Testis (tissue), 3 donors: ENCODE results near the gene LRRC45. TPM values are rescaled to one million over a fixed set of nuclear protein-coding genes. Genes with fewer than 3 reads are reported as not detected.

ENCODE experiments used
- DNase-seq: peaks from one replicate; pipeline ENCODE4 v3.0.0-alpha.2; 2019
- H3K27ac ChIP-seq, 2 donors: fragments of 200-600 bp; sonication (generic); one replicate each; pipeline ENCODE4 v1.5.1; 2019
- H3K27me3 ChIP-seq: fragments of 200-600 bp; sonication (generic); one replicate; pipeline ENCODE4 v1.5.1; 2019
- H3K36me3 ChIP-seq: fragments of 200-600 bp; sonication (generic); one replicate; pipeline ENCODE4 v1.5.1; 2017; ENCODE audit warnings: low read depth; ENCODE audit errors: missing control alignments
- H3K4me1 ChIP-seq: fragments of 200-600 bp; sonication (generic); one replicate; pipeline ENCODE4 v1.5.1; 2019
- H3K4me3 ChIP-seq, 2 donors: fragments of 200-600 bp; sonication (generic); one replicate each; pipeline ENCODE4 v1.5.1; 2017 to 2019
- H3K9me3 ChIP-seq: fragments of 200-600 bp; sonication (generic); one replicate; pipeline ENCODE4 v1.5.1; 2017
- POLR2A ChIP-seq: fragments of 450-650 bp; IDR thresholded peaks from one replicate; pipeline ENCODE4 v1.6.1; 2017; ENCODE audit warnings: antibody characterized with exemption, mild to moderate bottlenecking, moderate library complexity
- WGBS, 2 donors: methylation state at CpG; one replicate each; pipeline ENCODE4 v1.1.5; 2018; 5-methylcytosine and 5-hydroxymethylcytosine counted together
- intact Hi-C: fragments of 100-400 bp; cut with DNase I; formaldehyde crosslinking; loops from one replicate; pipeline ENCODE4 v1.15.1; 2023; ENCODE audit warnings: low total_unique reads
- polyA plus RNA-seq: library from polyadenylated mRNA; stranded (reverse); fragments of 350-450 nt; fragmentation: Illumina TruSeq; extraction: RNeasy Lipid Tissue Mini Kit (QIAGEN cat#74804); gene quantifications from one replicate; pipeline ENCODE4 v1.2.3, GENCODE V29; 2014; ENCODE audit warnings: low read depth, low replicate concordance; ENCODE audit not compliant: insufficient read depth
- total RNA-seq, 2 donors: library from RNA; depleted of rRNA; stranded (reverse); fragments of >200 nt; gene quantifications; one replicate each; pipeline ENCODE4 v1.2.3, GENCODE V29; 2016
- TF ChIP-seq, protein P1 (sequence below), 3 experiments: fragments of 450-650 bp in 2 of 3; fragments of 200-600 bp in 1 of 3; sonication (generic) in 1 of 3; IDR thresholded peaks; one replicate each; pipeline ENCODE4 v1.5.1; 2016 to 2019; ENCODE audit warnings: antibody characterized with exemption in 3 of 3, mild to moderate bottlenecking in 2 of 3, moderate library complexity in 1 of 3

The LRRC45 gene
- total and polyA plus RNA-seq, 3 donors from 2014 or later: 5.7 to 12.8 (median 10.7) TPM

- 95 to 97% methylated on average over 20 to 25 of the region's 25 CpGs for WGBS, 2 donors
- Histone ChIP-seq H3K27ac (no peak overlapping the region), H3K27me3 (no peaks in the 10 kb centered on the region), H3K36me3 (no peaks in the 10 kb centered on the region), H3K4me3 (no peak overlapping the region), H3K9me3 (no peaks in the 10 kb centered on the region), H3K4me1 (no peaks in the 10 kb centered on the region)
- no peak for DNase-seq
- TF ChIP-seq POLR2A: no peak
- TF ChIP-seq, protein P1, sequence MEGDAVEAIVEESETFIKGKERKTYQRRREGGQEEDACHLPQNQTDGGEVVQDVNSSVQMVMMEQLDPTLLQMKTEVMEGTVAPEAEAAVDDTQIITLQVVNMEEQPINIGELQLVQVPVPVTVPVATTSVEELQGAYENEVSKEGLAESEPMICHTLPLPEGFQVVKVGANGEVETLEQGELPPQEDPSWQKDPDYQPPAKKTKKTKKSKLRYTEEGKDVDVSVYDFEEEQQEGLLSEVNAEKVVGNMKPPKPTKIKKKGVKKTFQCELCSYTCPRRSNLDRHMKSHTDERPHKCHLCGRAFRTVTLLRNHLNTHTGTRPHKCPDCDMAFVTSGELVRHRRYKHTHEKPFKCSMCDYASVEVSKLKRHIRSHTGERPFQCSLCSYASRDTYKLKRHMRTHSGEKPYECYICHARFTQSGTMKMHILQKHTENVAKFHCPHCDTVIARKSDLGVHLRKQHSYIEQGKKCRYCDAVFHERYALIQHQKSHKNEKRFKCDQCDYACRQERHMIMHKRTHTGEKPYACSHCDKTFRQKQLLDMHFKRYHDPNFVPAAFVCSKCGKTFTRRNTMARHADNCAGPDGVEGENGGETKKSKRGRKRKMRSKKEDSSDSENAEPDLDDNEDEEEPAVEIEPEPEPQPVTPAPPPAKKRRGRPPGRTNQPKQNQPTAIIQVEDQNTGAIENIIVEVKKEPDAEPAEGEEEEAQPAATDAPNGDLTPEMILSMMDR (IDR thresholded peaks at IDR 0.05): no peak
- intact Hi-C loops: no loop called here
These were observed 32.0 kb upstream of the LRRC45 start for GRCh38 chr17:81990836-81991683.

DNA sequence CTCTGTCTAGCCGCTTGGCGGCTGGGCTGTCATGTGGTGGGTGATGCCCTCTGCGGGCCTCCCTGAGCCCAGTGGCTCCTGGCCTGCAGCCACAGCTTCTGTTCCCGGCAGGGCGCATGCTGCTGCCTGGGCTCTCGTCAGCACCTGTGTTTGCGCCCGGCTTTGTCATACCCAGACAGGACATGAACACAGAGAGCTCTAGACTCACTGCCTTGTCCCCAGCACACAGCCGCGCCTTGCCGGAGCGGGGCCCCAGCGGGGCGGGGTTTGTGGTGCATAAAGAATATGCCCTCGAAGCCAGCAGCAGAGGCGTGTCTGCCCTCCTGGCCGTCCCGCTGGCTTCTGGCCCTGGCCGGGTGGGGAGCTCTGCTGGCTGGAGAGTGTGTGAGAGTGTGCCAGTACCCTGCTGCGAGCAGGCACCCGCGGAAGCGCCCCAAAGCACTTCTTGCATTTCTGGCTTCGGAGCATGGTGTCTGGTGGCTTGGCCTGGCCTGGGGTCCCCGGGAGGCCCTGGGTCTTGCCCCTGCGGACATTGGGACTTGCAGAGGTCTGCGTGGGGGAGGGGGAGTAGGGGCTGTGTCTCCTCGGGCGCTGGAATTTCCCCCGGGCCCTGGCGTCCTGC, 31.3 kb upstream of the LRRC45 start:
- no peak overlapping the region for H3K4me3 ChIP-seq
- no peaks in the 10 kb centered on the region for H3K4me1 ChIP-seq
- TF ChIP-seq, protein P1 (IDR thresholded peaks at IDR 0.05): no peak
- no peaks in the 10 kb centered on the region for H3K9me3 ChIP-seq
- H3K27ac ChIP-seq: no peak overlapping the region
- no peaks in the 10 kb centered on the region for H3K36me3 ChIP-seq
- H3K27me3 ChIP-seq: no peaks in the 10 kb centered on the region
- 84% methylated on average over 12 to 31 of the region's 31 CpGs for WGBS, 2 donors
- intact Hi-C loops: no loop called here
- no peak for DNase-seq

DNA sequence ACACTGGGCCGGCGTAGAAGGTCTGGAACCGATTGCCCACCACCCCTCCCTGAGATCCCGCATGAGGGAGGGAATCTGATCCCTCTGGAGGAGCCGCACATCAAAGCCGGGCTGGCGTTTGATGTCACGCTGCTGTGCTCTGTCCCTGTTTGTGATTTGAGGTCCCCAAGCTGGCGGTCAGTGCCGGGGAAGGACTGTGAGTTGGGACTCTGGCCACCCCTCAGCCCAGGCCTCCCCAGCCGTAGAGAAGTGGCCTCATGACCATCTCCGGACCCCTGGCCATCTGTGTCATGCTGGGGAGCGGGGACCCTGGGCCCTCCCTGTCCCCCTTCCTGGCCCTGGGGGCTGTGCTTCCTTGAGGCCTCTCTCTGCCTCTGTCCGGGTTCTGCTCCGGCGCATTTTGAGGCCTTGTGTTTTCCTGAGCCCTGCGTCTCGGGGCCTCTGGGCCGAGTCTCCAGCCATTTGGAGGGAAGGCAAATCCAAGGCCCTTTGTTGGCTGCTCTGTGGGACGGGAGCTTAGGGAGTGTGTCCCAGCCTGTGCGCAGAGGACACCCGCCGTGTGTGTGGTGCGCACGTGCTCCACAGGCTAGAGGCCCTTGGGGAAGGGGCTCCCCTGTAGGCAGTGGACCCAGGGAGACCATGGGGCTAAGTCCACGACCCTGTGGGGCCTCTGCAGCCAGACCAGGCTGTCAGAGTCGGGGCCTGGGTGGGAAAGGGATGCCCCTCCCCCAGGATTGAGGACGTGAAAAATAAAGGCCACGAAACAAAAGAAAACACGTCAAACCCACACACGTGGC, 30.6 kb upstream of the LRRC45 start:
- no peak for DNase-seq
- WGBS, 2 donors: 89 to 93% methylated on average over 15 to 31 of the region's 31 CpGs
- no peak for TF ChIP-seq POLR2A
- TF ChIP-seq, protein P1 (IDR thresholded peaks at IDR 0.05): no peak
- no peaks in the 10 kb centered on the region for H3K9me3 ChIP-seq
- H3K4me3 ChIP-seq: no peak overlapping the region
- H3K4me1 ChIP-seq: no peaks in the 10 kb centered on the region
- no peaks in the 10 kb centered on the region for H3K36me3 ChIP-seq
- intact Hi-C loops: no loop called here
- no peak overlapping the region for H3K27ac ChIP-seq
- H3K27me3 ChIP-seq: no peaks in the 10 kb centered on the region

DNA sequence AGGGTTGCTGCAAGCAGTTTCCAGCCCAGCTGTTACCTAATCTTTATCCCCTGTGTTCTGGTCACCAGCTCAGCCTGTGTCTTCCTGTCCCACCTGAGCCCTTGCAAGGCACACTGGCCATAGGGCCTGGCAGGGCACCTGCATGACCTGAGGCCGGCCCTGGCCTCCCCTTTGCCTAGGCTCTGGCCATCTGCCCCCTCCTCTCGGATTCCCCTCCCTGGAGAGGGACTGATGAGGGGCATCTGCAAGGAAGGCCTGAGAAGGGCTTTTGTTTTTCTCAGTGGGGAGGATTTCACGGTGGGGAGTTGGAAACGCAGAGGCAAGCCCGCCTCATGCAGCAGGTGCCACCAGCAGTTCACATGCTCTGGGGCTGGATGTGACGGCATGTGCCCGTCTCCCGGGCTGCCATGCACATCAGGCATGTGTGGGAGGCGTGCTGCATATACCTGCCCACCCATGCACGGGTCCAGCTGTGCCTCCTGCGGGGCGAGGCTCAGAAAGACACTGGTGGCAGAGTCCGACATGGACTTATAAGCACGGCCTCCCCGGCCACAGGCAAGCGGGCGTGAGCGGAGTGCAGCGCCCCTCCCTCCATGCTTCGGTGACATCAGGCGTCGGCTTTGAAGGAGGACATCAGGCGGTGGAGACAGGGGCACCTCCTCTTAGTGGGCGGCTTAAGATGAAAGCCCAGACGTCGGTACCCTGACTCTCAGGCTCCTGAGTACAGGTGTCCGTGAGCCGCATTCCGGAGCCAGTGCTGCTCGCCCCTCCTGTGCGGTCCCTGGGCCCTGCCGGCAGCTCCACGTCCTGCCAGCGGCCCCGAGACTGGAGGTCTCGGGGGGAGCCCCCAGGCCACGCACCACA, 29.1 kb upstream of the LRRC45 start:
- Histone ChIP-seq H3K27ac (no peak overlapping the region), H3K4me1 (no peaks in the 10 kb centered on the region)

More for the DNA sequence above, 29.1 kb upstream of the LRRC45 start:
- TF ChIP-seq, protein P1 (IDR thresholded peaks at IDR 0.05): no peak
- TF ChIP-seq POLR2A: no peak
- Histone ChIP-seq H3K36me3 (no peaks in the 10 kb centered on the region), H3K27me3 (no peaks in the 10 kb centered on the region), H3K9me3 (no peaks in the 10 kb centered on the region), H3K4me3 (no peak overlapping the region)
- 90 to 91% methylated on average over 15 to 37 of the region's 37 CpGs for WGBS, 2 donors
- no peak for DNase-seq
- intact Hi-C loops: no loop called here
